ENCODE data around the gene TENM3.

DNA sequence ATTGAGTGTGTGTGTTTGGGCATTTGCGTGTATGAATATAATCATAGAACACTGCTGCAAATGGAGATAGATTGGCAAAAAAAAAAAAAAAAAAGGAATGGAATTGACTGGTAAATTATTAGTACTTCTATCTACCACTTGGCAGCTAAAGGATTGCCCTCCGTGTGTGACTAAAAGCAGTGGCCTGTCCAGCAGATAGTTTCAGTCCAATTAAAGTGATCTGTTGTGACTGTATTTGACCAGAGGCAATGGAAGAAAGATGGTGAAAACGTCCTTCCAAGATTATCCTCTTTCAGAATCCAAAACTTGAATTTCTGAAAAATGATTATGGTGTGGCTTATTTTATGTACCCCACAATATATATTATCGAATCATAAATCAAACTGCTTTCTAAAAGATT is 19.5 kb upstream of the TENM3 start:
- TF ChIP-seq CTCF (IDR thresholded peaks at IDR 0.05; ENCODE audit: low read length) (no peak), EZH2 (IDR thresholded peaks at IDR 0.05; ENCODE audit: borderline replicate concordance, low read length) (no peak)
